NCI-H345 (cell line): ENCODE data around the gene EGR4.
"Not testable (repeated sequence)": the region's sequence is repeated elsewhere in the genome, so short reads cannot be mapped to it uniquely, and the experiment has no call there.

ENCODE experiments used
- DNase-seq: peaks from one replicate; lab custom pipeline; 2025; lab: John Stamatoyannopoulos, UW

Gene EGR4

DNA sequence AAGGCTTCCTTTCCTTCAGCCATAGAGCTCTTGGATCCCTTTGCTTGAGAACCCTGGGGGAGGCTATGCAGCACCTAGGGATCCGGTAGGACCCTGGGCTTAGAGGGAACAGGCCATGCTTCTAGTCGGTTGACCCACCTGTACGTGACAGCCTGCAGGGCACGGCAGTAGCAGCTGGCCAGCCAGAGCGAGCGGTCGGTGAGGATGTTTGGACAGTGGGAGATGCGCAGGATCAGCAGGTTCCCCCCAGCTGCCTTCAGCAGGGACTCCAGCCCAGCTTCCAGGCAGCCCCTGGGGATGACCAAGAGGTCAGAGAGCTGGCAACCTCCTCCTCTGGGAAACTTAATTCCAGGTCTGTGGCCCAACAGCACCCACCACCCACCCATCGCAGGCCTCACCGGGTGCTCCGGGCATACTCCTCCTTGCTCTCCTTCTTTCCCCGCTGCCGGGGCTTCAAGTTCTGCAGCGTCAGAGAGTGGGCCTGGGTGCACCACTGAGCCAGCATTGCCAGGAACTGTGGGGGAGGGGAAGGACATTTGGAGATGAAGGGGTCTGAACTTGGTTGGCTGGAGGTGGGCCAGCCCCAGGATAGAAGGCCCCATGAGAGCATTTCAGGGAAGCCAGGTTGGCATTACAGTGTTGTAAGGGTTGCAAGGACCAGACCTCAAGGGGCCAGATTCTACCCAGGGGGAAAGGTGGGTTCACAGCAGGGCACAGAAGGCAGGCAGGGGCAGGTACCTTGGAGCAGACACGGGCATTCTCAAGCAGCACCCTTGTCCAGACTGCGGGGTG is 29.6 kb downstream of the EGR4 start:
- DNase-seq: no peak

DNA sequence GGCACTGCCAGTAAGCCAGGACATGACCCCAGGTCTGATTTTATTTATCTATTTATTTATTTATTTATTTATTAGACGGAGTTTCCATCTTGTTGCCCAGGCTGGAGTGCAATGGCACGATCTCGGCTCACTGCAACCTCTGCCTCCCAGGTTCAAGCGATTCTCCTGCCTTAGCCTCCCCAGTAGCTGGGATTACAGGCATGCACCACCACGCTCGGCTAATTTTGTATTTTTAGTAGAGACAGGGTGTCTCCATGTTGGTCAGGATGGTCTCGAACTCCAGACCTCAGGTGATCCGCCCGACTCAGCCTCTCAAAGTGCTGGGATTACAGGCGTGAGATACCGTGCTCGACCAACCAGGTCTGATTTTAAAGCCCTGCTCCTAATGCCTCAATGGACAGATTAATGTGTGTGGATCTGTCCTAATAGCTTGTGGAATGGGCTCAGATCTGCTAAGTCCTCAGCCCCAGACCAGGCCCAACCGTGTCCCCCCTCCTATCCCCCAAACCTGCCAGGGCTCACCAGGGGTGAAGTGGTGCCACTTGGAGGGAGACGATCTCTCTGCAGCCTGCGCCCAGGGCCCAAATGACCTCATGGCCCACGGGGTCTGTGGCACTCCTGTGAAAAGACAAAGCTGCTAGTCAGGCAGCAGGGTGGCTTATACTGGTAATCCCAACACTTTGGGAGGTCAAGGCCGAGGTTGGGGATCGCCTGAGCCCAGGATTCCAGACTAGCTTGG is 30.5 kb downstream of the EGR4 start:
- DNase-seq: not testable (repeated sequence)

DNA sequence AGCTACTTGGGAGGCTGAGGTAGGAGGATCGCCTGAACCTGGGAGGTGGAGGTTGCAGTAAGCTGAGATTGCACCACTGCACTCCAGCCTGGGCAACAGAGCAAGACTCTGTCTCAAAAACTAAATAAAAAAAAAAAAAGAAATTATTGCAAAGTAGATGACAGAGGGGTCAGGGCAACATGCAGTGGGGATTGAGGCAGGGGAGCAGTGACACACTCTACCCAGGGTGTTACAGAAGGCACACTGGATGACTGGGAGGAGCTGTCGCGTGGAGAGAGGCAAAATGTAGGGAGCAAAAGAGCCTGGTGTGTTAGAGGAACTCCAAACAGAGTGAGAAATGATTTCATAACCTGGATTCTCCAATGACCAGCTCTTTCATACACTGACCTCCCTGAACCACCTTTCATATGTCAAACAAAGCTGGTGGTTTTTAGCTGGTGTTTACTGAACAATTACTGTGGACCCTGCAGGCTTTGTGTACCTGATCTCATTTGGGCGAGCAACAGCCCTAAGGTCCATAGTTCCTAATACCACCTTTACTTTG is 31.2 kb downstream of the EGR4 start:
- DNase-seq: no peak

DNA sequence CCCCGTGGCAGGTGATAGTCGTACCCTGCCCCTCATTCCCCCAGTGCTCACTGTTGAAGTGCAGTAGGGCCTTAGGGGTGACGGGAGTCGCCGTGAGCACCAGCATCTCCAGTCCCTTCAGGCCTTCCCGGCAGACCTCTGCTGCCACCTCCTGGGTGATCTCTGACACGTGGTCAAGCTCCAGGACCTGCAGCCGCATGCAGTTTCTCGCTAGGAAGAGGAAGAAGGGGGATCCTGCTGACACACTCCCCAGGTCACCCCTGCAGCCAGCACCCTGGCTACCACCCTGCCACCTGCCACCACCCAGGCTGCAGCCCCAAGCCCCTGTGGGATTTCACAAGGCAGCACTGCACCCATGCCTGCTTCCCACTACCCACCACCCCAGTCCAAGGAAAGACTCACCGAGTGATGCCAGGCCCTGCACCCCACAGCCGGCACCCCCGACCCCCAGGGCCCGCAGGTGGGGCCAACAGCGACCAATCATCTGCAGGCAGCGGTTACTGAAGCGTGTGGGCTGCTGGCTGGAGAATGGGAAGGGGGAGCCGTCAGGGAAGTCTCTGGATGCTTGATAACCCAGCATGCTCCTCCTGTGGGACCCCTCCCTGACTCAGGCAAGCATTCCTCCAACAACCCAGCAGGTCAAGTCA is 32.9 kb downstream of the EGR4 start:
- no peak for DNase-seq

DNA sequence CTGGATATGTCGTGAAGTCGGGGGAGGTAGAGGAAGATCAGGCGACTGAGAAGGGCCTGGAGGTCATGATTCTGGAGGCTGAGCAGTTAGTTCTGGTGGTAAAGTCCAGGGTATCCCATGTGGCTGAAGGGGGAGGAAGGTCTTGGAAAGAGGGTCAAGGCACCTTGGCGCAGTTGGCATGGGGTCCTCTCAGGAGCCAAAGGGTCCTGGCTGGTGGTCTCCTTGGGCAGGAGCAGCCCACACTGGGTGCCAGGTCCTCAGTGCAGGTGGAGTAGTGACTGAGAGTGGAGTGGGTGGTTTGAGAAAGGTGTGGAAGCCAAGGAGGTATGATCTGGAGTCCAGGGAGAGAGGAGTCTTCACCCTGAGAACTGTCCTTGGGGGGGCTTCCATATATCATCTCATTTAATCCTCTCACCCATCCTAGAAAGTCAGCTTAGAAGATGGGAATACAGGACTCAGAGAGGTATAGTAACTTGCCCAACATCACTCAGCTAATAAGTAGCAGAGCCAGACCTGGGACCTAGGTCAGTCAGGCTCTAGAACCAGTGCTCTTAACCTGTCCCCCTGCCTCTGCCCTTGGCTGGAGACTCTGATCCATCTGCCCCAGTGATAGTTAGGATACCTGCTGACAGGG is 33.5 kb downstream of the EGR4 start:
- no peak for DNase-seq

DNA sequence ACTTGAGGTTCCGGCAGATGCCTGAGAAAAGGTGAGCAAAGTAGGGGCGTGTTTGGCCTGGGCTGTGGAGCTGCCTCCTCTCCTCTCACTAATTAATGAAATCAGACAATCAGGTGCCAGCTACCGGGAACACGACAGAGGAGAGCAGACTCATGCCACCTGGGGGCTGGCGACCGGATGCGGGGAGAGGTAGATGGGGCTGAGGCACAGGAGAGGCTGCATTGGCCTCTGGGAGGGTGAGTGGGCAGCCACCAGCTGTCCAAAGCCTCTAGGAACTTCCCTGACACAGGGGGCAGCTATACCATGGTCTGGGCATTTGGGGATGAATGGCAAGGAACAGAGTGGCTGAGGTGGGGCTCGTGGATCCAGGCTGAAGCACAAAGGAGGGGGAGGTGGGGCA is 34.1 kb downstream of the EGR4 start:
- no peak for DNase-seq

DNA sequence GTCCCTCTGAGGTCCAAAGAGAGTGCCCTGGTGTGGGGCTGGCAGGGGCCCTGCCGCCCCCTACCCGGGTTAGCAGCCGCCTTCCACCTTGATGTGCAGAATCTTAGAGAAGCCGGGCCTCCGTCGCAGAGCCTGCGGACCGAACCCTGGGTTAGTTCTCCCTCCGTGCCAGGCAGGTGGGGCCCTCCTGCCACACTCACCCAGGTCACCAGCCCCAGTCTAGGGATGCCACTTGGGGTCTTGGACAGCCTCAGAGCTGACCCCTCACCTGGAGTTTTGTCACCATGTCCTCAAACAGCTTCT is 34.5 kb downstream of the EGR4 start:
- no peak for DNase-seq

DNA sequence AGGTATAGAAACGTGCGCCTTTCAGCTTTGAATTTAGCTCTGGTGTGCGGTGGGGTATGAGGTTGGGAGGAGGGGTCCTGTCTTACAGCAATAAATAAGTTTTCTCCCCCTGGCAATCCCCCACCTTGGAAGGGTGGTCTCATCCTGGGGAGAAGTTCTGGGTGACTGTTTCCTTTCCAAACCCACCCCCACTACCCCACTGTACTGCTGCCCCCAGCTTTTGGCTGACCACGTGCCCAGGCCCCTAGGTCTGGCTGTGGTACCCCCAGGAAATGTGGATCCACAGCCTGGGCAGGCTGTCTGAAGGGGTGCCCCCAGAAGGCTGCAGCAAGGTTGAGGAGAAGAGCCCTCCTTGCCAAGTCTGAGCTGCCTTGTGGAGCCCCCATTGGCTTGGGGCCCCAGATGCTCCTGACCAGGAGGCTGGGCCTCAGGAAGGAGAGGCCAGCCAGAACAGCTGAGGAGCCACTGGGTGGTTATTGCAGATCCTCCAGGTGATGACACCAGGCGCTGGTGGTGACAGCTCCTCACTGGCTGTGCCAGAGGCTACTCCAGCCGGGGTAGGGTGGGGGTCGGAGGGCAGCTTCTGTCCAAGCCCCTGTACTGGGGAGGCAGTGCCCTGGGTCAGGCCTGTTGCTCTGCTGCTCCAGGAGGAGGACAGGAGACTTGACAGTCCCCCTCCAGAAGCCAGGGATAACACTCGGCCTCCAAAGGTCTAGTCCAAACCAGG is 35.0 kb downstream of the EGR4 start:
- no peak for DNase-seq

DNA sequence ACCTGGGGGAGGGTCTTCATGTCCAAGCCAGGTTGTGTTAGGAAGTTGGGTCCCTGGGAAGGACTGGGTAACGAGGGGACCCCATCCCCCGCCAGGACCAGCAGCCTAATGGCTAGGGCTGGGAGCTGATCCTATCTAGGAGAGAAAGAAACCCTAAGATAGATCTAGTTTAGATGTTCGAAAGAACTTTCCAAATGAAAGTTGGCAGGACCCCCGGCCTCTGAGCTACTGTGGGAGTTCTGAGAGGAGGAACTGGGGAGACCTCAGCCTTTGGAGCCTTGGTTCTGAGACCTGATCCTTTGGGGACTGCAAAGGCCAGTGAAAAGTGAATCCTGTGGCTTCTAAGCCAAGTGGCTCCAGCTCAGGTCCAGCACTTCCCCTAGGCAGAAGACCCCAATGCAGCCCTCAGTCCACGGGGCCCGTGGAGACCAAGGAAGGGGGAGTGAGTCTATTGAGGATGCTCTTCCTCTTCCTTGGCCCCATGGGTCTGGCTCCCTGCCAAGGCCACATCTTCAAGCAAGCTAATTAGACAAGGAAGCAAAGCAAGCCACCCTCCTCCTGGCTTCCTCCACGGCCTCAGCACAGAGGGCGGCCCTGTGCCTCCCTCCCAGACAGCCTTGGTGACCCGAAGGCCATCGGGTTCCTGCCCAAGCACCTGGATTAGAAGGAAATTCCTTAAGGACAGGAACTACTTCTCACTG is 35.8 kb downstream of the EGR4 start:
- no peak for DNase-seq

DNA sequence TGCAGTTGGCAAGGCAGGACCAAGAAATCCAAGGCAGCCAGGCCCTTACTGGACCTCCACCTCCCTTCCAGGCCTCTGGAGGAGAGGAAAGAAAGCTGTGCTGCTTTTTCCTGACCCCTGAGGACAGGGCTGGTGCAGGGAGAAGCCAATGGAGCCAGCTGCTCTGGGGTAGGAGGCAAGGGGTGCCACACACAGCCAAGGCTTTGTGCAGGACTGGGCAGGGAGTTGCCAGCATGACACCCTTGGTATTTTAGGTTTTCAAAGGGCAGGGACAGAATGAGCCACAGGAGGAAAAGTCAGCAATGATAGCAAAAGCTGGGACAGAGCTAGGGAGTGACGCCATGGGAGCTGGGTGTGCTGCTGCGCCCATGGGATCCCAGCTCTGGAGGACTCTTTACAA is 36.3 kb downstream of the EGR4 start:
- DNase-seq: no peak

DNA sequence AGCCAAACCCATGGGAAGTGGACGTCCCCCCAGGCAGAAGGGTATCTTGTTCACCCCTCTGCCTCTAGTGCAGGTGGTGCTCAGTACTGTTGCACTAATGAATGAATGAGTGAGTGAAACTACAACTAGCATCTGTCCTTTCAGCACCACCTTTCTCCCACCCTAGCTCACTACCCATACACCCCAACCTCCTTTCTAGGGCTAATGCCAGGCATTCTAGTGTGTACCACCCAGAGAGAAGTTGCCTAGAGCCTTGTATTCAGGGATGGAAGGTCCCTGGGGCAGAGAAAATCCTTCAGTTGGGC is 36.8 kb downstream of the EGR4 start:
- DNase-seq: no peak

DNA sequence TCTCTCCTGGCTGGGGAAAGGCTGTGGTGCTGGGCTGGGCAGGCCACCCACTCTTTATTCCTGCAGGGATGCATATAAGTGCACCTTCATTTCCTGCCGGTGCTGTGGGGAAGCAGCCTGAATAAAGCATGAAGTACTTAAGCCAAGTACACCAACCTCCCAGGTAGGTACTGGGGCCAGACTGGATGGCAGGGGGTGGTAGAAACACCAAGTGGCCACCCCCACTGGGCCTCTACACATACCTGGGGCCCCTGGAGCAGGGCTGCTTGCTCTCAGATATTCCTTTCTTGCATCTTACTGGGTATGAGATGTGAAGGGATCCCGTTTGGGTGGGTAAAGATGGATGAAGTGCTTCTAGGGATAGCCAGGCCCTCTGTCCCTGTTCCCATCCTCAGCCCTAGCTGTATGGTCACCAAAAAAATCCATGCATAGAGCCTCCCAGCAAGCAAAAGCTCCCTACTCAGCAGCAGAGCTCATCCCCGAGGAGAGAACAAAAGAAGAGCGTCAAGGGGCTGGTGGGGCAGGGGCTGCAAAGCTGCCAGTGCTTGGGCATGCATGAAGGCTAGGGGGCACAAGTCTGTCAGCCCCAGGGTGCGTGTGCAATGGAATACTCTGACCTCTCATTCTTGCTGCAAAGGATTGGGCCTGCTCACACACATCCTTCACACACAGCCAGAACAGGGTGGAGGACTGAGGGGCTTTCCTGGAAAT is 37.3 kb downstream of the EGR4 start:
- no peak for DNase-seq

DNA sequence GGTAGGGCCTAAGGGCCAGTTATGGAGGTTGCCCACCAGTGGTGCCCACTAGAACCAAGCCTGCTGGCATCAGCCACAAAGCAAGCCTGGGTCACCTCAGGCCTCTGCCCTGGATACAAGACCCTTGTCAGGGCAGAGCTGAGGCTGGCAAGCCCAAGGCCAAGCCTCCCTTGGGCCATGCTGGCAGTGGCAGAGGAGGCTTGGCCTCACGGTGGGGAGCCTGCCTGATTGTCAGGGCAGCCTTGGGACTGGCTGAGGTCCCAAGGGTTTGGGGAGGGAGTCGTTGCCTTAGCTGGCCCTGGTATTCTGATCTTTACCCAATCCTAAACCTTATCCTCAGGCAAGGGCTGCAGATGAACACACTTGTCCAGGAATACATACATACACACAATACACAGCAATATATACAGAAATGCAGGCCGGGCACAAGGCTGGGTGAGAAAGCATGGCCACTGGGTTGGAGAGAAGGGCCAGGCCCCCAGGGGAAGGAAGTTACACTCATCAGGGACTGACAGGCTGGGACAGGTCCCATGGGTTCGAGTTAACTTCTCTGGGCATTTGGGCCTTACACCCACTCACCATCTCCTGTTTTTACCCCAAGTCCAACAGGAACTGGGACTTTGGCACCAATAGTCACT is 38.2 kb downstream of the EGR4 start:
- DNase-seq: no peak

DNA sequence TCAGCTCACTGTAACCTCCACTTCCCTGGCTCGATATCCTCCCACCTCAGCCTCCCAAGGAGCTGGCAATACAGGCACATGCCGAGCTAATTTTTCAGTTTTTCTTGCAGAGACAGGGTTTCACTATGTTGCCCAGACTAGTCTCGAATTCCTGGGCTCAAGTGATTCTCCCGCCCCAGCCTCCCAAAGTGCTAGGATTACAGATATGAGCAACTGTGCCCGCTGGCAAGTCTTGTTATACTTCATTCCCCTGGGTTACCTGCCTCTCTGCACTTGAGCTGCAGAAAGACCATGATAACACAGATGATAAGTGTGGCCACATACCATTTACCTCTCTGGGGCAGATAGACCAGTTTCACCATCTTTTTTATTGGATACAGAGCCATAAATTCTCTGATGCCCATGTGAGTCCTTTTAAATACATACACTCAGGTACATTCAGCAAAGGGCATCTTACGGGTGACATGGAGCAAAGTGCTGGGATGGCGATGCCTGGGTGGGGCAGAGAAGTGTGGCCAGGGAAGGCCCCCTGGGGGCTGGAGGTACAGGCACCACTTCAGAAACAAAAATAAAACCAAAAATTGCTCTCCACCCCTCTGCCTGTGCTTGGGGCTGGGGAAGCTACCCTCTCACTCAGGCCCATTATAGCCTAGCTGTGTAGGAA is 38.9 kb downstream of the EGR4 start:
- no peak for DNase-seq

DNA sequence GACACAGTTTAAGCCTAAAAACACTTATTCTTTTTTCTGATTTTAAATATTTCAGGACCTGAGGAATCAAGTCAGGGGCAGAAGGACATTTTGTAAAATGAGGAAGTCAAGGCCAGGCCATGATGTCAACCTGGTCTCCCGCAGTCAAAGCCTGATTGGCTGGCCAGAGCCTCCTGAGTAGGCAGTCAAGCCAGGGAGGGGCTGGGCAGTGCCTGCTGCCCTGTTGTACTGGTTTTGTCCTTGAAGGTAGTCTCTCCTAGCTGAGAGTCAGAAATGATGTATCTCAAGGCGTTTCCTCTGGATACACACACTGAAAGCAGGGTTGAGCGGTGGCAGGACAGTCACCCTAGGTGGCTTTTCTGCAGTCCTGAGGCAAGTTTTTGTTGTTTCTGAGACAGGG is 39.4 kb downstream of the EGR4 start:
- no peak for DNase-seq

DNA sequence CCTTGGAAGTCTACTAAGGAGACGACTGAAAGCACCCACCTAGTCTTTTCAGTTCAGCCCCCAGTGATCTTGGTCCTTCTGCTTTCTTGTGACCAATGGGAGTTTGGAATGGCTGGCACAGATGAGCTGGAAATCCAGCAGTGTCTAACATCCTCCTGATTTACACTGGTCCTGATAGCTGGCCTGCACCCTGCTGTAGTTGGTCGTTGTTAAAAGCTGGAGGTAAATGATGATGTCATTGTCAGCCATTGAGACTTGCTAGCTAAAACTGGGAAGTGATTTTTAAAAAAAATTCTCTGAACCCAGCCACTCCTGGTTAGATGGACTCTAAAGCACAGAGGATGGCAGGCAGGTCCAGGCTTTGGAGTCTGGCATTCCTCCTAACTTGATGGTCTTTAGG is 39.9 kb downstream of the EGR4 start:
- no peak for DNase-seq

DNA sequence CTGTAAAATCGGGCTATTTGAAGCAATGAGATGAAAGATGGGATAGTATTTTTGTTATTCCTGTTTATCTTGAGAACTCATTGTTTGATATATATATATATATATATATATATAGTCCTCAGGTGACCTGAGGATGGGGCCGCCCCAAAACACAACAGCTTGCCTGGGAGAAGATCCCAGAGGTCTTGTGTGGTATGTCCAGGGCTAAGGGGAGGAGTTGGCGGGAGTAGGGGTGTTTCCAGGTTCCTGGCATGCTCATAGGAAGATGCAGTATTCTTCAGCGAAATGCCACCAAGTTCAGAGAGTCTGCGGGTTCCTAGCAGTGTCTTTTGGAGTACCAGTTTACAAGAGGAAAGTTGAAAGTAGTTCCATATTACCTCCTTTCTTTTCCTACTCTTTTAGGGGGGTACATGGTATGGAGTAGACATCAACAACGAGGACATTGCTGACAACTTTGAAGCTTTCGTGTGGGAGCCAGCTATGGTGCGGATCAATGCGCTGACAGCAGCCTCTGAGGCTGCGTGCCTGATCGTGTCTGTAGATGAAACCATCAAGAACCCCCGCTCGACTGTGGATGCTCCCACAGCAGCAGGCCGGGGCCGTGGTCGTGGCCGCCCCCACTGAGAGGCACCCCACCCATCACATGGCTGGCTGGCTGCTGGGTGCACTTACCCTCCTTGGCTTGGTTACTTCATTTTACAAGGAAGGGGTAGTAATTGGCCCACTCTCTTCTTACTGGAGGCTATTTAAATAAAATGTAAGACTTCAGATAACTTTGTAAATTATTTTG is 40.9 kb downstream of the EGR4 start:
- no peak for DNase-seq

DNA sequence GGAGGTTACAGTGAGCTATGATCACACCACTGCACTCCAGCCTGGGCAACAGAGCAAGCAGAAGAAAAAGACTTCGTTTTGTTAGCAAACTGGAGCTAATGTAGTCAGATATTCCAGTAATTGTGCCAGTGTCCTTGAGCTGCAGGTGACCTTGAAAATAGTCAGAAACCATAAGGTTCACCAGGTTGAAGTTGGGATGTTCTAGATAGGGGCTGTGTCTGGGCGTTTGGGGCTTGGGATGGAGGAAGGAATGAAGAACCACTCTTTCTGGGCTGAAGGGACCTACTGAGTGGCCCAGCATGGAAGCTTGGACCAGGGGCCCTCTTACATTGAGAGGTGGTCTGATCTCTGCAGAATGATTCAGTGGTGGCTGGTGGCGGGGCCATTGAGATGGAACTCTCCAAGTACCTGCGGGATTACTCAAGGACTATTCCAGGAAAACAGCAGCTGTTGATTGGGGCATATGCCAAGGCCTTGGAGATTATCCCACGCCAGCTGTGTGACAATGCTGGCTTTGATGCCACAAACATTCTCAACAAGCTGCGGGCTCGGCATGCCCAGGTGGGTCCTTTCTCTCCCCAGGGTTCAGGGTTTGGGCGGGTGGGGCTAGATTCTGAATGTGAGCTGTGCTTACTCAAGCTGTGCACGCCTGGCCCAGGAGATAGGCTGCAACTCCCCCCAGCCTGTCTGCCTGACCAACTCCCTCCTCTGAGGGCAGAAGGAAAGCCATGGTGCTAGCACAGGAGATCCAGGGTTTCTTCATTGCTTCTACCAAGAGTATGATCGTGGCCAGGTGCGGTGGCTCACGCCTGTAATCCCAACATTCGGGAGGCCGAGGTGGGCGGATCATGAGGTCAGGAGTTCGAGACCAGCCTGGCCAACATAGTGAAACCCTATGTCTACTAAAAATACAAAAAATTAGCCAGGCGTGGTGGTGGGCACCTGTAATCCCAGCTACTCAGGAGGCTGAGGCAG is 42.2 kb downstream of the EGR4 start:
- no peak for DNase-seq
